Uterus (tissue), 4 donors: Measurements from ENCODE around the gene TICRR. TPM values are rescaled to one million over a fixed set of nuclear protein-coding genes. Genes with fewer than 3 reads are reported as not detected.

Experiments
- DNase-seq, 2 donors: peaks; one replicate each; pipeline ENCODE4 v3.0.0-alpha.2; 2019 to 2020
- H3K27ac ChIP-seq, 2 donors: fragments of 200-600 bp; sonication (generic); 1 replicate in 1 of 2; 2 replicates in 1 of 2; pipeline ENCODE4 v1.5.1; 2016 to 2018
- H3K27me3 ChIP-seq, 2 donors: fragments of 200-600 bp; sonication (generic); one replicate each; pipeline ENCODE4 v1.5.1; 2018 to 2019; ENCODE audit warnings: control low read depth in 1 of 2
- H3K36me3 ChIP-seq, 2 donors: fragments of 200-600 bp; sonication (generic); one replicate each; pipeline ENCODE4 v1.5.1; 2019; ENCODE audit warnings: control low read depth in 1 of 2
- H3K4me1 ChIP-seq, 2 donors: fragments of 200-600 bp; sonication (generic); one replicate each; pipeline ENCODE4 v1.5.1; 2018 to 2019; ENCODE audit warnings: control low read depth in 1 of 2
- H3K4me3 ChIP-seq, 2 donors: fragments of 200-600 bp; sonication (generic); 1 replicate in 1 of 2; 2 replicates in 1 of 2; pipeline ENCODE4 v1.5.1; 2018 to 2019; ENCODE audit warnings: mild to moderate bottlenecking in 1 of 2
- H3K9me3 ChIP-seq, 2 donors: fragments of 200-600 bp; sonication (generic); one replicate each; pipeline ENCODE4 v1.5.1; 2019; ENCODE audit warnings: control low read depth in 1 of 2
- POLR2A ChIP-seq, 2 donors: fragments of 450-650 bp; IDR thresholded peaks; one replicate each; pipeline ENCODE4 v1.6.1; 2016; ENCODE audit warnings: antibody characterized with exemption in 2 of 2, mild to moderate bottlenecking in 1 of 2, moderate library complexity in 1 of 2
- intact Hi-C: fragments of 100-400 bp; cut with DNase I; formaldehyde crosslinking; loops from one replicate; pipeline ENCODE4 v1.15.1; 2023; ENCODE audit warnings: low total_unique reads
- total RNA-seq, 4 donors: library from RNA; depleted of rRNA in 3 of 4; stranded (reverse); fragments of >200 nt in 3 of 4; gene quantifications; one replicate each; pipeline versions ENCODE4 v1.1.0 to v1.2.4, GENCODE V29; 2014 to 2023
- TF ChIP-seq, protein P1 (sequence below), 4 experiments: fragments of 200-600 bp in 2 of 4; fragments of 450-650 bp in 2 of 4; sonication (generic) in 2 of 4; IDR thresholded peaks; one replicate each; pipeline ENCODE4 v1.5.1; 2016 to 2019; ENCODE audit warnings: antibody characterized with exemption in 4 of 4, mild to moderate bottlenecking in 2 of 4, moderate library complexity in 1 of 4
- donor health status: DM: yes; HTN: yes; CAD: no.

Gene TICRR
- total RNA-seq, 4 donors from 2014 or later, result under 0.01 to 3.7 TPM; not detected in 2

GRCh38 chr15:89659295-89659694 is 84.0 kb downstream of the TICRR start:
- H3K27ac ChIP-seq, result no peak overlapping the region
- TF ChIP-seq, protein P1, sequence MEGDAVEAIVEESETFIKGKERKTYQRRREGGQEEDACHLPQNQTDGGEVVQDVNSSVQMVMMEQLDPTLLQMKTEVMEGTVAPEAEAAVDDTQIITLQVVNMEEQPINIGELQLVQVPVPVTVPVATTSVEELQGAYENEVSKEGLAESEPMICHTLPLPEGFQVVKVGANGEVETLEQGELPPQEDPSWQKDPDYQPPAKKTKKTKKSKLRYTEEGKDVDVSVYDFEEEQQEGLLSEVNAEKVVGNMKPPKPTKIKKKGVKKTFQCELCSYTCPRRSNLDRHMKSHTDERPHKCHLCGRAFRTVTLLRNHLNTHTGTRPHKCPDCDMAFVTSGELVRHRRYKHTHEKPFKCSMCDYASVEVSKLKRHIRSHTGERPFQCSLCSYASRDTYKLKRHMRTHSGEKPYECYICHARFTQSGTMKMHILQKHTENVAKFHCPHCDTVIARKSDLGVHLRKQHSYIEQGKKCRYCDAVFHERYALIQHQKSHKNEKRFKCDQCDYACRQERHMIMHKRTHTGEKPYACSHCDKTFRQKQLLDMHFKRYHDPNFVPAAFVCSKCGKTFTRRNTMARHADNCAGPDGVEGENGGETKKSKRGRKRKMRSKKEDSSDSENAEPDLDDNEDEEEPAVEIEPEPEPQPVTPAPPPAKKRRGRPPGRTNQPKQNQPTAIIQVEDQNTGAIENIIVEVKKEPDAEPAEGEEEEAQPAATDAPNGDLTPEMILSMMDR (IDR thresholded peaks at IDR 0.05), result no peak
- TF ChIP-seq POLR2A (IDR thresholded peaks at IDR 0.05), result no peak
- H3K4me1 ChIP-seq, result no peaks in the 10 kb centered on the region
- H3K9me3 ChIP-seq, result no peaks in the 10 kb centered on the region
- no peaks in the 10 kb centered on the region for H3K36me3 ChIP-seq
- H3K4me3 ChIP-seq, result no peak overlapping the region
- no peak for DNase-seq
- H3K27me3 ChIP-seq, result no peaks in the 10 kb centered on the region
- intact Hi-C loops, result no loop called here

DNA sequence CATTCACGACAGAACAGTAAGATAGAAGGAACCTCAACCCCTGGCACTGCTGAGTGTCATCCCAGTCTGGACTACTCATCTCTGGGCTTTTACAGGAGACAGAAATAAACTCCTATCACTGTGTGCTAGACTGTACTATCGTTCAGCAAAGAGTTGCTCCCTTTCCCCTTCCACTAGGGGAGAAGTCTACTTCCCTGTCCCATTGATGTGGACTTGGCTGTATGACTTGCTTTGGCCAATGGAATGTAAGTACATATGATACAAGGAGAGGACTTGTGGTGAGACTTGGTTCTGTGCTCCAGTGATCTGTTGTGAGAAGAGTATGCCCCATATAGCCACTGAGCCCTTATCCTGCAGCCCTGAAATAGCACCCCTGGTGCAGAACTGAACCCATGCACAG is 85.3 kb downstream of the TICRR start:
- TF ChIP-seq, protein P1 (IDR thresholded peaks at IDR 0.05), result no peak
- no peak for TF ChIP-seq POLR2A (IDR thresholded peaks at IDR 0.05)
- no peak for DNase-seq
- H3K9me3 ChIP-seq, result no peaks in the 10 kb centered on the region
- no peaks in the 10 kb centered on the region for H3K27me3 ChIP-seq
- no peaks in the 10 kb centered on the region for H3K36me3 ChIP-seq
- H3K4me3 ChIP-seq, result no peak overlapping the region
- intact Hi-C loops, result no loop called here
- H3K4me1 ChIP-seq, result peaks cover 0 to 11% of the 10 kb centered on the region in 2 donors
- H3K27ac ChIP-seq, result no peak overlapping the region

DNA sequence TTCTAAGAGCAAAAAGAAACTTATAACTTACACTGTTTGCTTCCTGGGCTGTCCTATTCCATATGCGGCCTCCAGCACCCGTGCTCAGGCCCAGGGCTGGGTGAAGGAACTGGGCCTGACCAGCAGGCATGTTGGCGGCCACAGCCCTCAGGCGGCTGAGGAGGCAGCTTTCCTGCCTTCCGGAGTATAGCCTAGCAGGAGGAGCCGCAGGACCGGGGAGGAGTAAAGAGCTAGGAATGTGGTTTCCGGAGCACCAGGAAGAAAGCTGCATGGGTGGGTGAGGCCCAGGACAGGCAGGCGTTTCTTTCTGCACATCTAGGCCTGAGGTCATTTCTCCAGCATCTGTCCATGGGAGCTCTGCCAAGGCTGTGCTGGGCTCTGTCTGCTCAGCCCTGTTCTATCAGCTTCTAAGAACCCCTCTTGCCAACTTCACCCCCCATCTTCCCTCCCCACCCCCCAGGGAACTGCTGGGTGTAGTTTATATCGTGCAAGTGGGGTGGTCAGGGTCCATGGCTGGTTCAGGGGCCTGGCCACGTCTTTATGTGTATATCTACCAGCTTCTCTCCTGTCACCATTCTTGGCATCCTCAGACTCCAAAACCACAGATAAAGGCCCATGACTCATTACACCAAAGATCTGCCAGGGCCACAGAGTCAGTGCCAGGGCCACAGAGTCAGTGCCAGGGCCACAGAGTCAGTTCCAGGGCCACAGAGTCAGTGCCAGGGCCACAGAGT is 87.8 kb downstream of the TICRR start:
- intact Hi-C loops, result no loop called here
- peak overlapping the region; percentile 23 to 40 for H3K27ac ChIP-seq
- no peaks in the 10 kb centered on the region for H3K9me3 ChIP-seq
- TF ChIP-seq POLR2A (IDR thresholded peaks at IDR 0.05), result no peak
- TF ChIP-seq, protein P1 (IDR thresholded peaks at IDR 0.05), result no peak
- peak; percentile 56 to 59 for DNase-seq
- H3K4me3 ChIP-seq, result no peak overlapping the region
- no peaks in the 10 kb centered on the region for H3K36me3 ChIP-seq
- no peaks in the 10 kb centered on the region for H3K27me3 ChIP-seq
- peaks cover 0 to 11% of the 10 kb centered on the region in 2 donors for H3K4me1 ChIP-seq

DNA sequence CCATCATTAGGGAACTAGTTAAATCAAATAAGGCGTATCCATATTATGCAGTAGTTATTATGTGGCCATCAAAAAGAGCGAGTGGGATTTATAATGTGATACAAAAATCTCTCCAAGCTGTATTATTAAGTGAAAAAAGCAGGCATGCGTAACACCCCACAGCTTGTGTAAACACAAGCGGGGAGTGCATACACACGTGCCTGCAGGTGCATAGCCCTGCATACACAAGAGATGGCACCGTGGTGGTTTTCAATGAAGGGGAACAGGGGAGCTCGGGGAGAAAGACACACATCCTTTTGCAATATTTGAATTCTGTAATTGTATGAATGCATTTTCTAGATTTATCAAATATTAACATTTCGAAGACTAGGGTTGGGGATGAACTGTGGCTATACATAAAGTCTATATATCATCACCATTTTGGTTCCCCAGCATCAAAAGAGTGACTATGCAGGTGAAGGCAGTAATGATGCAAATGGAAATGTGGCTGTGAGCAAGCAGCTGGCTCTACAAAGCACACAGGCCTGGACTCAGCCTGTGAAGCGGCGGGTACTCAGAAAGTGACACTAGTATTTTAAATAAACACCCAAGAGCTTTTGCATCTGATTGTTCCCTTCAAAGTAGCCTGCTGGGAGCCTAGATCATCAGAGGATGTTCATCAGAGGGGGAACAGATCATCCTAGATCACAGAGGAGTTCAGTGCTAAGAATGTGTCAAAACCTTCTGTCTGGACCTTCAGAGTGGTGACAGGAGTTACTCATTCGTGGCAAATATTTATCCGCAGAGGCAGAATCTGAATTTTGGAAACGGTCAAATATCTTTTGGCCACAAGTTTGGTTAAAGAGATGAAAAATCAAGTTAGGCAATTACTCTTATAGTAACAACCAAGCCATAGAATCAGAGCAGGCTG is 89.4 kb downstream of the TICRR start:
- Histone ChIP-seq H3K4me1 (peaks cover 0 to 11% of the 10 kb centered on the region in 2 donors), H3K4me3 (peak overlapping the region; percentile 33 to 34), H3K27ac (peak overlapping the region; percentile 81 to 89), H3K36me3 (no peaks in the 10 kb centered on the region), H3K9me3 (no peaks in the 10 kb centered on the region), H3K27me3 (no peaks in the 10 kb centered on the region)
- intact Hi-C loops, result no loop called here
- no peak for DNase-seq
- TF ChIP-seq POLR2A (IDR thresholded peaks at IDR 0.05), result no peak
- TF ChIP-seq, protein P1 (IDR thresholded peaks at IDR 0.05), result no peak
